Measurements from ENCODE around the gene GAREM2.

The GAREM2 gene

GRCh38 chr2:26235089-26235488 is 62.2 kb downstream of the GAREM2 start:
- no peak for DNase-seq

GRCh38 chr2:26237868-26238267 is 65.0 kb downstream of the GAREM2 start:
- no peak for DNase-seq

DNA sequence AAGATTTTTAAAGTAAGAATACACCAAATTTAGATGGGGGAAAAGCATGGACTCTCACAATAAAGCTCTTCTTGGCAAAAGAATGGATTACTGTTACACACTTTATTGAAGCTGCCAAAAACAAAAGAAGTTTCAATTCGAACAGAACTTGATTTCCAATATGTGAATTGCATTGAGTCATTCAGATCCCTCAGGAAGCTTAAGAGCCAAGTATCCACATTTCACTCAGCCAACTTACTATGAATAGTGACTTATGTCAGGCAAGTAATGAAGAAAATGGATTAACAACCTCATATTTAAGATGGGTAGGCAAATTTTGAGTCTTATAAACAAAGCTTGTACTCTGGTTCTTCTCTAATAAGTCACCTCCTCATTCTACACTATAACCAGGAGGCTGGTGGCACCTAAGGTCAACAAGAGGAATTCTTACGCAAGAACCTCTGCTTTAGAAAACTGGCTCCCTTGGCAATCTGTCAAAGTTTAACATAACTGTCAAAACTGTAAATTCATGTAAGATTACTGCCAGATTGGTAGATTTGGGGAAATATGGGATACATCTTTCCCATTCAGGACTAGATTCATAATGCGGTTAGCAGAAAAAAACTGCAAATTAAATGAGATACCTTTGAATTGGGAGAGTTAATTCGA is 65.5 kb downstream of the GAREM2 start:
- no peak for DNase-seq
